ENCODE results near the gene APH1B.

APH1B gene

DNA sequence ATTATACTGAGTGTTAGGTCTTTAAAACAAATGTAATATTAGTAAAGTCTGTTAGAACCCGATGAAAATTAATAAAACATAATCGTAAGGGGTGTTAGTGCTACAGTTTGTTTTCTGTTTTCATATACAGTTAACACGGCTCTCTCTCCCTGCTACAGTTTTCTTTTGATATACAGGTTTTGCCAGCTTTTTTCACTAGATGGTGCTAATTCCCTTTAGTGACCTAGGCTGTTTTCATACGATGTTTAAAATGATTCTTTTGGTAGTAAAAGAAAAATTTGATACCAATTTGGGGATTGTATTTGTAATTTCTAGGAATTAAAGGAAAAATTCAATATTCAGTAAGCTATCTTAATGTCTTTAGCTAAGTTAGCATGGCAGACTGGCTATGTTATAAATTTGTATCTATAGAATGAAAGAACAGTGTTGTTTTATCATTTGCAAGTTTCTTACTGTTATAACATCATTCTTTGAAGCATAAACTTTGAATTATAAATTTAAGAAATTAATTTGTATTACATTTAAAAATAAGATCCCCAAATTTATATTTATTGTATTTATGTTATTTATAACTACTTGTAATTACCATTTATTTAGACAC is 11.5 kb downstream of the APH1B start:
- Histone ChIP-seq H3K9me3 (ENCODE audit: control extremely low read depth in 1 of 5, control insufficient read depth in 4 of 5, insufficient read depth in 2 of 5, low read depth in 1 of 5, low read length in 4 of 5) (no peaks in the 10 kb centered on the region), H3K27me3 (replicated peaks in 2 of 5; ENCODE audit: control insufficient read depth in 4 of 5, insufficient read depth in 5 of 5, low read length in 4 of 5) (no peaks in the 10 kb centered on the region), H3K4me3 (ENCODE audit: control insufficient read depth in 1 of 7, extremely low read depth in 1 of 7, insufficient read depth in 4 of 7, low read depth in 2 of 7, low read length in 6 of 7) (no peak overlapping the region), H3K27ac (ENCODE audit: insufficient read depth in 1 of 2, low read depth in 1 of 2, low read length in 2 of 2, poor library complexity in 1 of 2, severe bottlenecking in 2 of 2) (no peak overlapping the region), H3K36me3 (ENCODE audit: control insufficient read depth in 4 of 4, insufficient read depth in 4 of 4, low read length in 3 of 4) (peaks cover 15 to 47% (median 19%) of the 10 kb centered on the region in 4 experiments), H3K4me1 (ENCODE audit: control extremely low read depth in 1 of 4, control insufficient read depth in 4 of 4, insufficient read depth in 4 of 4, low read length in 3 of 4) (peaks cover 0 to 10% (median 0%) of the 10 kb centered on the region in 4 experiments)
- ChIA-PET CTCF (interaction anchor here (1.0 to 8.3 kb wide), 5 partner anchors 9 to 321 kb away, joined by 3 to 57 read pairs (median 6); no protein-coding TSS in a partner anchor), POLR2A (interaction anchor here (0.5 kb wide), 1 partner anchor 303 kb away, joined by 4 read pairs; no protein-coding TSS in a partner anchor)
- no CpG with 5 or more reads among the region's 4 CpGs for WGBS (ENCODE audit: insufficient coverage)
- peak; percentile 57 to 80 (median 73) for DNase-seq

DNA sequence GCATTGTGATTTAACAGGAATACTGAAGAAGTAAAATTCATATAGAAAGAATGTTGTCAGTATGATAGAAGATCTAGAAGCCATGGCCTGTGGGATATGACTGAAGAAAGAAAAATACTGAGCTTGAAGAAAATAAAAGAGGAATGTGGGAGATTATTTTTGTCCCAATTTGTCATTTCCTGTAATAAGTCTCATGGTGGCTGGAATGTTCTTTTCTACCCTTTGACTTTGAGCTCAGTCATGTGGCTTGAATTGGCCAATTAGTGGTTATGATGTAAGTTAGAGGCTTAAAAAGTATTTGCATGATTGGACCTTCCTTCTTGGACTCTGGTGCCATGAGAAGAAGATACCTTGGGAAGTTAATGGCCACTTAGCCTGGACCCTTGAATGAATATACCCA is 14.1 kb downstream of the APH1B start:
- H3K27ac ChIP-seq (ENCODE audit: insufficient read depth in 1 of 2, low read depth in 1 of 2, low read length in 2 of 2, poor library complexity in 1 of 2, severe bottlenecking in 2 of 2) = no peak overlapping the region
- POLR2A ChIA-PET = no interaction called here

DNA sequence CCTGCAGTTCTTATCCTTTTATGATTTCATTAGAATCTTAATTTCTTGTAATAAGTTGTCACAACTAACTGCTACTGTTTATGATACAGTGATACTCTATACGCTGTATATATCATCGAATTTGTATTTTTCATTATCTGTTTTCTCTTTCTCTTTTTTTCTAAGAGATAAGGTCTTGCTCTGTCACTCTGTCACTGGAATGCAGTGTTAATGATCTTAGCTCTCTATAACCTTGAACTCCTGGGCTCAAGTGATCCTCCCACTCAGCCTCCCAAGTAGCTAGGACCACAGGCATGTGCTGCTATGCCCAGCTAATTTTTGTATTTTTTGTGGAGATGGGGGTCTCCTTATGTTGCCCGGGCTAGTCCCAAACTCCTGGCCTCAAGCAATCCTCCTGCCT is 14.8 kb downstream of the APH1B start:
- POLR2A ChIA-PET = no interaction called here
- no peak overlapping the region for H3K27ac ChIP-seq (ENCODE audit: insufficient read depth in 1 of 2, low read depth in 1 of 2, low read length in 2 of 2, poor library complexity in 1 of 2, severe bottlenecking in 2 of 2)
- peaks cover 0 to 10% (median 0%) of the 10 kb centered on the region in 4 experiments for H3K4me1 ChIP-seq (ENCODE audit: control extremely low read depth in 1 of 4, control insufficient read depth in 4 of 4, insufficient read depth in 4 of 4, low read length in 3 of 4)
- WGBS (ENCODE audit: insufficient coverage) = 100% methylated on average over 1 of the region's 3 CpGs
- H3K9me3 ChIP-seq (ENCODE audit: control extremely low read depth in 1 of 5, control insufficient read depth in 4 of 5, insufficient read depth in 2 of 5, low read depth in 1 of 5, low read length in 4 of 5) = no peaks in the 10 kb centered on the region
- no peaks in the 10 kb centered on the region for H3K27me3 ChIP-seq (replicated peaks in 2 of 5; ENCODE audit: control insufficient read depth in 4 of 5, insufficient read depth in 5 of 5, low read length in 4 of 5)
- H3K4me3 ChIP-seq (ENCODE audit: control insufficient read depth in 1 of 7, extremely low read depth in 1 of 7, insufficient read depth in 4 of 7, low read depth in 2 of 7, low read length in 6 of 7) = no peak overlapping the region
- CTCF ChIA-PET = interaction anchor here (0.6 to 8.3 kb wide), 8 partner anchors 14 to 952 kb away, joined by 3 to 57 read pairs (median 4); partner anchors contain the start of gene APH1B
- H3K36me3 ChIP-seq (ENCODE audit: control insufficient read depth in 4 of 4, insufficient read depth in 4 of 4, low read length in 3 of 4) = peaks cover 7 to 28% (median 12%) of the 10 kb centered on the region in 4 experiments
- DNase-seq = no peak

More for the DNA sequence above, 14.1 kb downstream of the APH1B start:
- peaks cover 11 to 35% (median 14%) of the 10 kb centered on the region in 4 experiments for H3K36me3 ChIP-seq (ENCODE audit: control insufficient read depth in 4 of 4, insufficient read depth in 4 of 4, low read length in 3 of 4)
- H3K27me3 ChIP-seq (replicated peaks in 2 of 5; ENCODE audit: control insufficient read depth in 4 of 5, insufficient read depth in 5 of 5, low read length in 4 of 5) = no peaks in the 10 kb centered on the region
- H3K4me3 ChIP-seq (ENCODE audit: control insufficient read depth in 1 of 7, extremely low read depth in 1 of 7, insufficient read depth in 4 of 7, low read depth in 2 of 7, low read length in 6 of 7) = no peak overlapping the region
- H3K9me3 ChIP-seq (ENCODE audit: control extremely low read depth in 1 of 5, control insufficient read depth in 4 of 5, insufficient read depth in 2 of 5, low read depth in 1 of 5, low read length in 4 of 5) = no peaks in the 10 kb centered on the region
- CTCF ChIA-PET = interaction anchor here (0.8 to 8.3 kb wide), 12 partner anchors 13 to 204 kb away, joined by 3 to 57 read pairs (median 3); partner anchors contain the start of gene APH1B
- no peak for DNase-seq
- H3K4me1 ChIP-seq (ENCODE audit: control extremely low read depth in 1 of 4, control insufficient read depth in 4 of 4, insufficient read depth in 4 of 4, low read length in 3 of 4) = peaks cover 0 to 10% (median 0%) of the 10 kb centered on the region in 4 experiments

DNA sequence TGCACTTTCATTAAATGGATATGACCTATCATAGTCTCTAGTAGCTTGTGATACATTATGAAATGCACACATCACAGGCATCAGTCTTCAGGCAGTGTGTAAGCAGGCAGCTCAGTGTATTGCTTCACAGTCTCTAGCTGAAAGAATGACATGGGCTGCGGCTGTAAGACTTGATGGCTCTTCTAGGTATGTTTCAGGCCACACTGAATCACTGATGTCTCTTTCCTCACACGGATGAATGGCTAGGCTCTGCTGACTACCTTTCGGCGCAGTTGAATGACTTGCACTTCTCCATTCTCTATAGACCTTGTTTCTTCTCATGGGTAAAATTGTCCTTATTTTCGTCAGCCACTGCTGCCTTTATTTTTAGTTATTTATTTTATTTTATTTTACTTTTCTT is 15.4 kb downstream of the APH1B start:
- ChIA-PET POLR2A (no interaction called here), CTCF (interaction anchor here (0.6 to 8.3 kb wide), 5 partner anchors 109 to 951 kb away, joined by 3 to 57 read pairs (median 3); no protein-coding TSS in a partner anchor)
- WGBS (ENCODE audit: insufficient coverage) = 81% methylated on average over 4 of the region's 5 CpGs
- Histone ChIP-seq H3K27me3 (replicated peaks in 2 of 5; ENCODE audit: control insufficient read depth in 4 of 5, insufficient read depth in 5 of 5, low read length in 4 of 5) (no peaks in the 10 kb centered on the region), H3K27ac (ENCODE audit: insufficient read depth in 1 of 2, low read depth in 1 of 2, low read length in 2 of 2, poor library complexity in 1 of 2, severe bottlenecking in 2 of 2) (no peak overlapping the region), H3K4me1 (ENCODE audit: control extremely low read depth in 1 of 4, control insufficient read depth in 4 of 4, insufficient read depth in 4 of 4, low read length in 3 of 4) (peaks cover 0 to 10% (median 0%) of the 10 kb centered on the region in 4 experiments), H3K36me3 (ENCODE audit: control insufficient read depth in 4 of 4, insufficient read depth in 4 of 4, low read length in 3 of 4) (peaks cover 5 to 27% (median 14%) of the 10 kb centered on the region in 4 experiments), H3K9me3 (ENCODE audit: control extremely low read depth in 1 of 5, control insufficient read depth in 4 of 5, insufficient read depth in 2 of 5, low read depth in 1 of 5, low read length in 4 of 5) (no peaks in the 10 kb centered on the region), H3K4me3 (ENCODE audit: control insufficient read depth in 1 of 7, extremely low read depth in 1 of 7, insufficient read depth in 4 of 7, low read depth in 2 of 7, low read length in 6 of 7) (no peak overlapping the region)
- DNase-seq = peak in 1 of 3 donors; percentile 3

DNA sequence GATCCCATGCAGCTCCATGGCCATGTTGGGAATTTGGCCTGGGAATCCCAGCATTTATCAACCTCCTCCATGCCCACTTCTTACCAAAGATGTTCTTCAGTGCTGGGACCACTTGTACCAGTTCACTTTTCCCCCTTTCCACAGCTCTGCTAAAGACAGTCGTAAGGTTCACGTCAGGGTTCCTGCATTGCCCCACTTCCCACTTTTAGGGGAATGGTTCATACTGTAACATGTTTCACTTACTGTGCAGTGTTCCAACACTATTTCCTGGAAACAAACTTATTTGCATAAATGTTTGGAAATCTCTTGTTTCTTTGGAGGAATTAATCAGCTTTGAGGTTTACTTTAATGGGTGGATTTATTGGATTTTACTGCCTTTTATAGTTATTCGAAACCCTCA is 17.0 kb downstream of the APH1B start:
- H3K27me3 ChIP-seq (replicated peaks in 2 of 5; ENCODE audit: control insufficient read depth in 4 of 5, insufficient read depth in 5 of 5, low read length in 4 of 5) = no peaks in the 10 kb centered on the region
- no CpG with 5 or more reads among the region's 3 CpGs for WGBS (ENCODE audit: insufficient coverage)
- H3K4me3 ChIP-seq (ENCODE audit: control insufficient read depth in 1 of 7, extremely low read depth in 1 of 7, insufficient read depth in 4 of 7, low read depth in 2 of 7, low read length in 6 of 7) = no peak overlapping the region
- peaks cover 0 to 10% (median 0%) of the 10 kb centered on the region in 4 experiments for H3K4me1 ChIP-seq (ENCODE audit: control extremely low read depth in 1 of 4, control insufficient read depth in 4 of 4, insufficient read depth in 4 of 4, low read length in 3 of 4)
- CTCF ChIA-PET = interaction anchor here (2.3 to 8.3 kb wide), 2 partner anchors 107 to 110 kb away, joined by 11 to 57 read pairs; no protein-coding TSS in a partner anchor
- H3K36me3 ChIP-seq (ENCODE audit: control insufficient read depth in 4 of 4, insufficient read depth in 4 of 4, low read length in 3 of 4) = peaks cover 5 to 27% (median 17%) of the 10 kb centered on the region in 4 experiments
- no peaks in the 10 kb centered on the region for H3K9me3 ChIP-seq (ENCODE audit: control extremely low read depth in 1 of 5, control insufficient read depth in 4 of 5, insufficient read depth in 2 of 5, low read depth in 1 of 5, low read length in 4 of 5)
- POLR2A ChIA-PET = interaction anchor here (1.0 kb wide), 1 partner anchor 77 kb away, joined by 3 read pairs; no protein-coding TSS in a partner anchor
- no peak overlapping the region for H3K27ac ChIP-seq (ENCODE audit: insufficient read depth in 1 of 2, low read depth in 1 of 2, low read length in 2 of 2, poor library complexity in 1 of 2, severe bottlenecking in 2 of 2)
- DNase-seq = no peak

DNA sequence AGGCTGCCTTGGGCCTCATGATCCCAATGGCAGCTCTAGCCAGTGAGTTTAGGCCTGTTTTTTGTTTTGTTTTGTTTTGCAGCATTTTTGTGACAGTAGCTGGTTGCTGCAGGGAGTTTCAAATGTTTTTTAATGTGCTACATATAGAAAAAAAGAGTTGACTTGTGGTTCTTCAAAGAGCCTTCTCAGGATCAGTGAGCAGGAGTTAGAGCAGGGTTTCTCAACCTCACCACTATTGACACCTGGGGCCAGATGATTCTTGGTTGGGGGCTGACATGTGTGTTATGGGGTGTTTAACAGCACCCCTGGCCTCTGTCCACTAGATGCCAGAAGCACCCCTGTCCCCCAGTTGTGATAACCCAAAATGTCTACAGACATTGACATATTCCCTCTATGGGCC is 17.9 kb downstream of the APH1B start:
- Histone ChIP-seq H3K9me3 (ENCODE audit: control extremely low read depth in 1 of 5, control insufficient read depth in 4 of 5, insufficient read depth in 2 of 5, low read depth in 1 of 5, low read length in 4 of 5) (no peaks in the 10 kb centered on the region), H3K27me3 (replicated peaks in 2 of 5; ENCODE audit: control insufficient read depth in 4 of 5, insufficient read depth in 5 of 5, low read length in 4 of 5) (no peaks in the 10 kb centered on the region), H3K36me3 (ENCODE audit: control insufficient read depth in 4 of 4, insufficient read depth in 4 of 4, low read length in 3 of 4) (peaks cover 6 to 32% (median 20%) of the 10 kb centered on the region in 4 experiments), H3K4me1 (ENCODE audit: control extremely low read depth in 1 of 4, control insufficient read depth in 4 of 4, insufficient read depth in 4 of 4, low read length in 3 of 4) (peaks cover 0 to 10% (median 0%) of the 10 kb centered on the region in 4 experiments), H3K27ac (ENCODE audit: insufficient read depth in 1 of 2, low read depth in 1 of 2, low read length in 2 of 2, poor library complexity in 1 of 2, severe bottlenecking in 2 of 2) (no peak overlapping the region), H3K4me3 (ENCODE audit: control insufficient read depth in 1 of 7, extremely low read depth in 1 of 7, insufficient read depth in 4 of 7, low read depth in 2 of 7, low read length in 6 of 7) (no peak overlapping the region)
- CTCF ChIA-PET = interaction anchor here (1.4 to 8.3 kb wide), 2 partner anchors 10 to 106 kb away, joined by 3 to 57 read pairs; no protein-coding TSS in a partner anchor
- POLR2A ChIA-PET = no interaction called here
- DNase-seq = no peak

DNA sequence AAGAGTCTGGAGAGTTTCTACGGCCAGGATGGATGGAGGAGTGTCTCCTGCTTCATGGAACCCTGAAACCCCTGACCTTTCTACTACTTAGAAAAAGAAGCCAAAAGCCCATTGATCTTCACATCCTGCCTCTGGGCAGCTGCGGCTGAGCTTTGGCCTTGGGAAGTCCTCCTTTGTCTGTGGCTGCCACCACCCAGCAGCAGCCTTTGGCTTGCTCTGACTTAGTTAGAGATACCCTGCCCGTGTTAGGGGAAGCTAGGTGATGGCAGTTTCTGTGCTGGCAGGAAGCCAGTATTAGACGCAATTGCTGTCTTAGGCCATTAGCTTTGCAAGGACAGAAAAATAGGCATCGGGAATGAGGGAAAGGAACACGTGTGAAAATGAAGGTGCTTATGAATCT is 18.8 kb downstream of the APH1B start:
- ChIA-PET POLR2A (no interaction called here), CTCF (interaction anchor here (0.6 to 1.4 kb wide), 4 partner anchors 9 to 303 kb away, joined by 3 read pairs; no protein-coding TSS in a partner anchor)
- H3K9me3 ChIP-seq (ENCODE audit: control extremely low read depth in 1 of 5, control insufficient read depth in 4 of 5, insufficient read depth in 2 of 5, low read depth in 1 of 5, low read length in 4 of 5) = no peaks in the 10 kb centered on the region
- no peaks in the 10 kb centered on the region for H3K27me3 ChIP-seq (replicated peaks in 2 of 5; ENCODE audit: control insufficient read depth in 4 of 5, insufficient read depth in 5 of 5, low read length in 4 of 5)
- no peak for DNase-seq
- no peak overlapping the region for H3K4me3 ChIP-seq (ENCODE audit: control insufficient read depth in 1 of 7, extremely low read depth in 1 of 7, insufficient read depth in 4 of 7, low read depth in 2 of 7, low read length in 6 of 7)
- peaks cover 0 to 5% (median 0%) of the 10 kb centered on the region in 4 experiments for H3K4me1 ChIP-seq (ENCODE audit: control extremely low read depth in 1 of 4, control insufficient read depth in 4 of 4, insufficient read depth in 4 of 4, low read length in 3 of 4)
- peaks cover 8 to 36% (median 18%) of the 10 kb centered on the region in 4 experiments for H3K36me3 ChIP-seq (ENCODE audit: control insufficient read depth in 4 of 4, insufficient read depth in 4 of 4, low read length in 3 of 4)
- WGBS (ENCODE audit: insufficient coverage) = 94% methylated on average over 6 of the region's 6 CpGs
- no peak overlapping the region for H3K27ac ChIP-seq (ENCODE audit: insufficient read depth in 1 of 2, low read depth in 1 of 2, low read length in 2 of 2, poor library complexity in 1 of 2, severe bottlenecking in 2 of 2)

Data from common myeloid progenitor, CD34-positive (primary cell).